Mesendoderm (in vitro differentiated cells): ENCODE results near the gene CHST11.

Experiments
- DNase-seq: peaks from one replicate; pipeline ENCODE4 v3.0.0; 2013
- H2AK5ac ChIP-seq: 2 replicates; pipeline ENCODE4 v1.6.1; 2013; ENCODE audit warnings: low read length, inconsistent platforms
- H2BK120ac ChIP-seq: 2 replicates; pipeline ENCODE4 v1.6.1; 2013; ENCODE audit warnings: low read depth, mild to moderate bottlenecking, low read length, moderate library complexity, mixed read lengths
- H2BK15ac ChIP-seq: replicated peaks from 2 replicates; pipeline ENCODE4 v1.6.1; 2013; ENCODE audit warnings: low read depth, mild to moderate bottlenecking, moderate library complexity
- H2BK5ac ChIP-seq: 2 replicates; pipeline ENCODE4 v1.6.1; 2013; ENCODE audit warnings: low read length, inconsistent platforms
- H3K18ac ChIP-seq: 2 replicates; pipeline ENCODE4 v1.6.1; 2013; ENCODE audit warnings: mild to moderate bottlenecking, low read length, mixed read lengths
- H3K23ac ChIP-seq: one replicate; pipeline ENCODE4 v1.6.1; 2013; ENCODE audit warnings: low read length
- H3K27ac ChIP-seq: 2 replicates; pipeline ENCODE4 v1.5.1; 2013; ENCODE audit warnings: low read depth, mild to moderate bottlenecking, inconsistent platforms, low read length, moderate library complexity
- H3K27me3 ChIP-seq: 2 replicates; pipeline ENCODE4 v1.6.1; 2013; ENCODE audit warnings: low read length, control low read depth, mild to moderate bottlenecking, inconsistent platforms; ENCODE audit not compliant: insufficient read depth, poor library complexity
- H3K36me3 ChIP-seq: 2 replicates; pipeline ENCODE4 v1.6.1; 2013; ENCODE audit warnings: low read length, inconsistent platforms; ENCODE audit not compliant: control insufficient read depth, insufficient read depth
- H3K4ac ChIP-seq: one replicate; pipeline ENCODE4 v1.6.1; 2013; ENCODE audit warnings: low read depth, mild to moderate bottlenecking, low read length, moderate library complexity
- H3K4me1 ChIP-seq: 2 replicates; pipeline ENCODE4 v1.6.1; 2013; ENCODE audit warnings: low read depth, low read length, inconsistent platforms; ENCODE audit not compliant: control insufficient read depth
- H3K4me2 ChIP-seq: 2 replicates; pipeline ENCODE4 v1.6.1; 2013; ENCODE audit warnings: low read length
- H3K4me3 ChIP-seq: 2 replicates; pipeline ENCODE4 v1.5.1; 2013; ENCODE audit warnings: mild to moderate bottlenecking, low read length
- H3K56ac ChIP-seq: one replicate; pipeline ENCODE4 v1.6.1; 2013; ENCODE audit warnings: low read length
- H3K79me1 ChIP-seq: 2 replicates; pipeline ENCODE4 v1.6.1; 2013; ENCODE audit warnings: low read length, inconsistent platforms
- H3K79me2 ChIP-seq: 2 replicates; pipeline ENCODE4 v1.6.1; 2013; ENCODE audit warnings: mild to moderate bottlenecking, low read length; ENCODE audit not compliant: control insufficient read depth, insufficient read depth
- H3K9ac ChIP-seq: 2 replicates; pipeline ENCODE4 v1.6.1; 2013; ENCODE audit warnings: low read length, inconsistent platforms
- H4K5ac ChIP-seq: one replicate; pipeline ENCODE4 v1.6.1; 2013; ENCODE audit warnings: low read length
- H4K8ac ChIP-seq: one replicate; pipeline ENCODE4 v1.6.1; 2013; ENCODE audit warnings: low read depth, mild to moderate bottlenecking, control low read depth, low read length, moderate library complexity
- WGBS: extraction: QIAGEN DNeasy Blood & Tissue Kit; methylation state at CpG from one replicate; pipeline ENCODE4 v1.1.7; 2013; ENCODE audit warnings: low lambda C conversion rate, missing lambda C conversion rate; ENCODE audit not compliant: insufficient coverage; ENCODE audit errors: extremely low coverage; 5-methylcytosine and 5-hydroxymethylcytosine counted together

CHST11 gene

GRCh38 chr12:104622928-104623327 lies 166.2 kb downstream of the CHST11 start:
- Histone ChIP-seq H3K18ac (no peak overlapping the region), H3K4ac (no peak overlapping the region), H3K4me2 (no peak overlapping the region), H3K4me1 (peaks cover 7% of the 10 kb centered on the region), H3K36me3 (no peaks in the 10 kb centered on the region), H4K5ac (no peak overlapping the region), H2AK5ac (peak overlapping the region; percentile 48), H3K9ac (no peak overlapping the region), H3K56ac (no peak overlapping the region), H3K23ac (no peak overlapping the region), H3K79me1 (no peaks in the 10 kb centered on the region), H3K27me3 (no peaks in the 10 kb centered on the region), H2BK5ac (no peak overlapping the region), H3K79me2 (no peaks in the 10 kb centered on the region), H2BK120ac (no peak overlapping the region), H3K27ac (no peak overlapping the region), H2BK15ac (no peak overlapping the region), H4K8ac (no peak overlapping the region), H3K4me3 (no peak overlapping the region)
- no peak for DNase-seq
- no CpG with 5 or more reads among the region's 3 CpGs for WGBS

GRCh38 chr12:104623883-104624282 lies 167.1 kb downstream of the CHST11 start:
- Histone ChIP-seq H3K56ac (no peak overlapping the region), H4K5ac (no peak overlapping the region), H2BK15ac (no peak overlapping the region), H2BK120ac (no peak overlapping the region), H2AK5ac (no peak overlapping the region), H3K79me2 (no peaks in the 10 kb centered on the region), H3K4ac (no peak overlapping the region), H3K4me2 (no peak overlapping the region), H3K27me3 (no peaks in the 10 kb centered on the region), H4K8ac (no peak overlapping the region), H3K4me3 (no peak overlapping the region), H3K36me3 (no peaks in the 10 kb centered on the region), H3K79me1 (no peaks in the 10 kb centered on the region), H3K27ac (no peak overlapping the region), H3K9ac (no peak overlapping the region), H3K23ac (no peak overlapping the region), H2BK5ac (no peak overlapping the region), H3K18ac (no peak overlapping the region), H3K4me1 (peaks cover 7% of the 10 kb centered on the region)
- DNase-seq, result no peak
- no CpG with 5 or more reads among the region's 7 CpGs for WGBS

GRCh38 chr12:104624529-104624928 lies 167.8 kb downstream of the CHST11 start:
- no CpG with 5 or more reads among the region's 6 CpGs for WGBS
- no peak overlapping the region for H3K27ac ChIP-seq
- H3K9ac ChIP-seq, result no peak overlapping the region

GRCh38 chr12:104626069-104626837 lies 169.5 kb downstream of the CHST11 start:
- Histone ChIP-seq H3K27me3 (no peaks in the 10 kb centered on the region), H3K18ac (no peak overlapping the region), H3K56ac (no peak overlapping the region), H3K79me1 (no peaks in the 10 kb centered on the region), H3K36me3 (no peaks in the 10 kb centered on the region), H2AK5ac (no peak overlapping the region), H2BK15ac (no peak overlapping the region), H3K9ac (no peak overlapping the region), H3K23ac (no peak overlapping the region), H4K5ac (no peak overlapping the region), H3K4me1 (no peaks in the 10 kb centered on the region), H3K4me3 (no peak overlapping the region), H4K8ac (no peak overlapping the region), H2BK5ac (no peak overlapping the region), H3K4ac (no peak overlapping the region), H2BK120ac (no peak overlapping the region), H3K4me2 (no peak overlapping the region), H3K27ac (no peak overlapping the region), H3K79me2 (no peaks in the 10 kb centered on the region)
- no peak for DNase-seq
- WGBS, result no CpG with 5 or more reads among the region's 5 CpGs

More at GRCh38 chr12:104624529-104624928, 167.8 kb downstream of the CHST11 start:
- Histone ChIP-seq H3K27me3 (no peaks in the 10 kb centered on the region), H3K36me3 (no peaks in the 10 kb centered on the region), H2BK5ac (no peak overlapping the region), H2AK5ac (no peak overlapping the region), H3K4me1 (peaks cover 7% of the 10 kb centered on the region), H3K18ac (no peak overlapping the region), H2BK120ac (no peak overlapping the region), H3K4me3 (no peak overlapping the region), H3K79me1 (no peaks in the 10 kb centered on the region), H3K56ac (no peak overlapping the region), H4K8ac (no peak overlapping the region), H3K4ac (no peak overlapping the region), H3K23ac (no peak overlapping the region), H4K5ac (no peak overlapping the region), H2BK15ac (no peak overlapping the region), H3K79me2 (no peaks in the 10 kb centered on the region), H3K4me2 (no peak overlapping the region)
- no peak for DNase-seq

GRCh38 chr12:104627231-104627989 lies 170.7 kb downstream of the CHST11 start:
- no peak for DNase-seq
- H2BK120ac ChIP-seq, result no peak overlapping the region
- no peaks in the 10 kb centered on the region for H3K79me1 ChIP-seq
- H3K4me1 ChIP-seq, result no peaks in the 10 kb centered on the region
- H2BK15ac ChIP-seq, result no peak overlapping the region
- H3K27me3 ChIP-seq, result no peaks in the 10 kb centered on the region
- H3K23ac ChIP-seq, result no peak overlapping the region
- H3K79me2 ChIP-seq, result no peaks in the 10 kb centered on the region
- H3K56ac ChIP-seq, result no peak overlapping the region
- no peak overlapping the region for H3K4me2 ChIP-seq
- no peak overlapping the region for H3K27ac ChIP-seq
- no CpG with 5 or more reads among the region's 7 CpGs for WGBS
- H3K18ac ChIP-seq, result no peak overlapping the region
- H2BK5ac ChIP-seq, result no peak overlapping the region
- no peak overlapping the region for H2AK5ac ChIP-seq
- no peak overlapping the region for H3K4me3 ChIP-seq
- H4K5ac ChIP-seq, result no peak overlapping the region
- H3K4ac ChIP-seq, result no peak overlapping the region
- no peak overlapping the region for H4K8ac ChIP-seq
- no peaks in the 10 kb centered on the region for H3K36me3 ChIP-seq
- no peak overlapping the region for H3K9ac ChIP-seq
